ENCODE measurements around the gene LIN54. TPM values are rescaled to one million over a fixed set of nuclear protein-coding genes. Genes with fewer than 3 reads are reported as not detected.

The LIN54 gene
- total RNA-seq, 1 donor from 2014 or later = 14.7 TPM

DNA sequence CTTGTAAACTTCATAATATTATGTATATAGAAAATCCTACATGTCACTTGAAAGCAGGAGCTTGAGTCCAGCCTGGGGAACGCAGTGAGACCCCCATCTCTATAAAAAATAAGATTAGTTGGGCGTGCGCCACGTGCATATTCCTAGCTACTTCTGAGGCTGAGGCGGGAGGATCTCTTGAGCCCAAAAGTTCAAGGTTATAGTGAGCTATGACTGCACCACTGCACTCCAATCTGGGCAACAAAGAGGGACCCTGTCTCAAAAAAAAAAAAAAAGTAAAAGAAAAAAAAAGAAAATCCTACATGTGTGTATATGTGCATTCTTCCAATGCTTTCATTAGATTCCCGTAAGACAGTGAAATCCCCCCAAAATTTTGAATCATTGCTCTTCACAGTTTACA lies 121.3 kb downstream of the LIN54 start:
- TF ChIP-seq, protein P1, sequence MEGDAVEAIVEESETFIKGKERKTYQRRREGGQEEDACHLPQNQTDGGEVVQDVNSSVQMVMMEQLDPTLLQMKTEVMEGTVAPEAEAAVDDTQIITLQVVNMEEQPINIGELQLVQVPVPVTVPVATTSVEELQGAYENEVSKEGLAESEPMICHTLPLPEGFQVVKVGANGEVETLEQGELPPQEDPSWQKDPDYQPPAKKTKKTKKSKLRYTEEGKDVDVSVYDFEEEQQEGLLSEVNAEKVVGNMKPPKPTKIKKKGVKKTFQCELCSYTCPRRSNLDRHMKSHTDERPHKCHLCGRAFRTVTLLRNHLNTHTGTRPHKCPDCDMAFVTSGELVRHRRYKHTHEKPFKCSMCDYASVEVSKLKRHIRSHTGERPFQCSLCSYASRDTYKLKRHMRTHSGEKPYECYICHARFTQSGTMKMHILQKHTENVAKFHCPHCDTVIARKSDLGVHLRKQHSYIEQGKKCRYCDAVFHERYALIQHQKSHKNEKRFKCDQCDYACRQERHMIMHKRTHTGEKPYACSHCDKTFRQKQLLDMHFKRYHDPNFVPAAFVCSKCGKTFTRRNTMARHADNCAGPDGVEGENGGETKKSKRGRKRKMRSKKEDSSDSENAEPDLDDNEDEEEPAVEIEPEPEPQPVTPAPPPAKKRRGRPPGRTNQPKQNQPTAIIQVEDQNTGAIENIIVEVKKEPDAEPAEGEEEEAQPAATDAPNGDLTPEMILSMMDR (IDR thresholded peaks at IDR 0.05) = no peak
- Histone ChIP-seq H3K27me3 (ENCODE audit: low read depth) (no peaks in the 10 kb centered on the region), H3K27ac (no peak overlapping the region), H3K36me3 (peaks cover 14% of the 10 kb centered on the region), H3K4me3 (peak overlapping the region; percentile 87), H3K4me1 (peaks cover 52% of the 10 kb centered on the region), H3K9me3 (no peaks in the 10 kb centered on the region)
- intact Hi-C loops (cut with DNase I) = no loop called here
- no peak for ATAC-seq
- no peak for DNase-seq

DNA sequence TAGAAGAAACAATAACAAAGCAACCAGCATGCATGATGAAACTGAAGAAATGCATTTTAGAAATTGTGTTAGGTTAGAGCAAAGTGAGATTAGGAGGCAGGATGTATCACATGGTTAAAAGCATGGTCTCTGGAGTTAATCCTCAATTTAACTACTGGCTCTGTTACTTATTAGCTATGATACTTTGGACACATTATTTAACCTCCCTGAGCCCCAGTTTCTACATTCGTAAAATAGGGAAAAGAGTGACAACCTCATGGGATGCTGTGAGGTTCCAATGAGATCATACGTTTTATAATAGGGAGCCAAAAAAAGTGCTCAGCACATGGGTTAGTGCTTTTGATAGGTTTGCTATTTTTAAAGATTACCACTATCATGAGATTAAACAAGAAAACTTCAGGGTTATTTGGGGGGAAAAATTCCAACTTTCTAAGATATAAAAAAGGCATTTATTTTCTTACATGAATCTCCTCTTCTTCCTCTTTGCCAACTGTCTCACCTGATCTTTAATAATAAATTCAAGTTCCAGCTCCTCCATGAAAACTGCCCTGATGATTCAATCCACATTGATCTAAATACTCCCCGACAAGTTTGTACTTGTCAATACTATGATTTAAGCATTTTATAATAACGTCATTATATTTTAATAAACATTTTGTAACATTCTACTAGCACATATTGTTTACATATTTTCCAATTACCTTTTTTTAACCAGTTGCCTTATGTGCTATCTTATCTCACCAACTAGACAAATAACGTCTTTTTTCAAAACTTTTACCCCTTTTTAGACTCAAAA lies 124.3 kb downstream of the LIN54 start:
- no peaks in the 10 kb centered on the region for H3K36me3 ChIP-seq
- no peak overlapping the region for H3K27ac ChIP-seq
- H3K27me3 ChIP-seq (ENCODE audit: low read depth) = no peaks in the 10 kb centered on the region
- no peaks in the 10 kb centered on the region for H3K9me3 ChIP-seq
- DNase-seq (no peak), ATAC-seq (no peak)
- intact Hi-C loops (cut with DNase I) = no loop called here
- H3K4me1 ChIP-seq = peaks cover 50% of the 10 kb centered on the region
- H3K4me3 ChIP-seq = no peak overlapping the region
- TF ChIP-seq, protein P1 (IDR thresholded peaks at IDR 0.05) = no peak

DNA sequence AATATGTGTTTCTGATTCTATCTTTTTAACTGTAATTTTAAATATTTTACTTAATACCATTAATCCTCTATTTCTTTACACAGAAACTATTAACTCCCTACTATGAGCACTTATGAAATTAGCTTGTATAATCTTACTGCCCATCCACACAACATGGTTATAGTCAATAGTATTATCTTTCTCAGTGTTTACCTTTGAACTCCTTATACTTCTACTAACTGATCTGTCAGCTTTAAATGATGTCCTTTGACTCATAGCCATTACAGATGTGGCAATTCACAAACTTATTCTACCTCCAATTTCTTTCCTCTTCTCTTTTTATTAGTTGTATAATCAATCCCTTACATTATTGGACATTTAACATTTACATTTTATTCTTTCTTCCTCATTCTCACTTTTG lies 125.2 kb downstream of the LIN54 start:
- Histone ChIP-seq H3K36me3 (peaks cover 6% of the 10 kb centered on the region), H3K27ac (no peak overlapping the region), H3K9me3 (no peaks in the 10 kb centered on the region), H3K27me3 (ENCODE audit: low read depth) (no peaks in the 10 kb centered on the region), H3K4me3 (no peak overlapping the region), H3K4me1 (peaks cover 50% of the 10 kb centered on the region)
- TF ChIP-seq, protein P1 (IDR thresholded peaks at IDR 0.05) = no peak
- DNase-seq (no peak), ATAC-seq (no peak)
- intact Hi-C loops (cut with DNase I) = no loop called here

Other genes with a start within 250 kb of the LIN54 start
- gene SCD5, start 212.0 kb downstream of the LIN54 start, total RNA-seq = 17.7 TPM
- gene SEC31A, start 119.7 kb downstream of the LIN54 start, total RNA-seq = 183 TPM
- 5.0 TPM for gene THAP9, start 110.1 kb downstream of the LIN54 start, total RNA-seq
- 27.7 TPM for gene COPS4, start 24.4 kb upstream of the LIN54 start, total RNA-seq
- gene PLAC8, start 103.9 kb upstream of the LIN54 start, total RNA-seq = 115 TPM

Measured in lower lobe of right lung (tissue), 2 donors.